Gastroesophageal sphincter (tissue), 4 donors: Measurements from ENCODE around the gene TUSC2. TPM values are rescaled to one million over a fixed set of nuclear protein-coding genes. Genes with fewer than 3 reads are reported as not detected.
A peak's percentile ranks its signal among the peaks of the same experiment; 100 is the strongest.
"Not testable (repeated sequence)": the region's sequence is repeated elsewhere in the genome, so short reads cannot be mapped to it uniquely, and the experiment has no call there.

ENCODE experiments used
- ATAC-seq: fragments of 150-250 bp; one replicate; pipeline ENCODE4 v1.9.1; 2016; ENCODE audit warnings: mild to moderate bottlenecking, moderate library complexity
- H3K27ac ChIP-seq, 4 donors: fragments of 200-600 bp; sonication (generic) in 3 of 4; 1 replicate in 3 of 4; 2 replicates in 1 of 4; pipeline ENCODE4 v1.5.1; 2016 to 2019
- H3K27me3 ChIP-seq: fragments of 200-600 bp; sonication (generic); one replicate; pipeline ENCODE4 v1.5.1; 2019
- H3K36me3 ChIP-seq, 2 donors: fragments of 200-600 bp; sonication (generic); one replicate each; pipeline ENCODE4 v1.5.1; 2019; ENCODE audit warnings: control low read depth in 1 of 2
- H3K4me1 ChIP-seq, 3 donors: fragments of 200-600 bp; sonication (generic); 1 replicate in 2 of 3; 2 replicates in 1 of 3; pipeline ENCODE4 v1.5.1; 2016 to 2019; ENCODE audit warnings: control low read depth in 2 of 3
- H3K4me3 ChIP-seq, 2 donors: fragments of 200-600 bp; sonication (generic); one replicate each; pipeline ENCODE4 v1.5.1; 2019; ENCODE audit warnings: mild to moderate bottlenecking in 1 of 2, moderate library complexity in 1 of 2
- H3K9me3 ChIP-seq, 3 donors: fragments of 200-600 bp; sonication (generic); one replicate each; pipeline ENCODE4 v1.5.1; 2017 to 2019; ENCODE audit warnings: control low read depth in 2 of 3
- CTCF ChIP-seq, 4 experiments: fragments of 200-600 bp in 2 of 4; fragments of 450-650 bp in 2 of 4; sonication (generic) in 1 of 4; IDR thresholded peaks; one replicate each; pipeline ENCODE4 v1.5.1; 2017 to 2019; ENCODE audit warnings: antibody characterized with exemption in 4 of 4, mild to moderate bottlenecking in 2 of 4, moderate library complexity in 2 of 4
- EP300 ChIP-seq: sonication (generic); formaldehyde crosslinking; IDR thresholded peaks from one replicate; pipeline ENCODE4 v1.6.1; 2017; ENCODE audit warnings: antibody characterized with exemption, mild to moderate bottlenecking
- POLR2A ChIP-seq, 2 donors: fragments of 450-650 bp; IDR thresholded peaks; one replicate each; pipeline ENCODE4 v1.6.1; 2017; ENCODE audit warnings: antibody characterized with exemption in 2 of 2, mild to moderate bottlenecking in 2 of 2, moderate library complexity in 1 of 2
- POLR2AphosphoS5 ChIP-seq: sonication (generic); formaldehyde crosslinking; IDR thresholded peaks from one replicate; pipeline ENCODE4 v1.6.1; 2017; ENCODE audit warnings: antibody characterized with exemption
- WGBS, 2 donors: methylation state at CpG; one replicate each; pipeline ENCODE4 v1.1.5; 2018; ENCODE audit warnings: low coverage in 1 of 2; 5-methylcytosine and 5-hydroxymethylcytosine counted together
- total RNA-seq, 4 donors: library from RNA; depleted of rRNA; stranded (reverse); fragments of >200 nt; gene quantifications; one replicate each; pipeline ENCODE4 v1.1.0, GENCODE V29; 2016

Gene TUSC2
- total RNA-seq, 4 donors from 2014 or later: 23.8 to 36.2 (median 31.3) TPM

- Histone ChIP-seq H3K36me3 (peaks cover 0 to 54% of the 10 kb centered on the region in 2 donors), H3K27ac (peak overlapping the region in 3 of 4 donors; percentile 7 to 24 (median 14)), H3K27me3 (no peaks in the 10 kb centered on the region), H3K4me1 (peaks cover 0 to 48% (median 29%) of the 10 kb centered on the region in 3 donors), H3K4me3 (no peak overlapping the region), H3K9me3 (no peaks in the 10 kb centered on the region)
- no peak for ATAC-seq
- no peak for TF ChIP-seq EP300
- WGBS, 2 donors: 59 to 60% methylated on average over 2 of the region's 9 CpGs
Measured at GRCh38 chr3:50316657-50317242, 11.3 kb downstream of the TUSC2 start.

GRCh38 chr3:50314816-50315215 lies 13.2 kb downstream of the TUSC2 start:
- ATAC-seq: peak; percentile 20
- 96% methylated on average over 4 of the region's 4 CpGs; no CpG with 5 or more reads in 1 of the 2 donors for WGBS, 2 donors
- H3K27ac ChIP-seq: peak overlapping the region in 2 of 4 donors; percentile 11 to 35

GRCh38 chr3:50314342-50314741 lies 13.7 kb downstream of the TUSC2 start:
- TF ChIP-seq EP300 (no peak), CTCF (IDR thresholded peaks at IDR 0.05) (no peak), POLR2AphosphoS5 (no peak), POLR2A (IDR thresholded peaks at IDR 0.05) (no peak)
- Histone ChIP-seq H3K27ac (peak overlapping the region in 2 of 4 donors; percentile 11 to 35), H3K36me3 (peaks cover 0 to 53% of the 10 kb centered on the region in 2 donors), H3K9me3 (no peaks in the 10 kb centered on the region), H3K4me1 (peaks cover 0 to 31% (median 15%) of the 10 kb centered on the region in 3 donors), H3K27me3 (no peaks in the 10 kb centered on the region), H3K4me3 (no peak overlapping the region)
- 83 to 88% methylated on average over 1 to 2 of the region's 3 CpGs for WGBS, 2 donors
- no peak for ATAC-seq

More at GRCh38 chr3:50314816-50315215, 13.2 kb downstream of the TUSC2 start:
- Histone ChIP-seq H3K9me3 (no peaks in the 10 kb centered on the region), H3K27me3 (no peaks in the 10 kb centered on the region), H3K4me3 (no peak overlapping the region), H3K4me1 (peaks cover 0 to 35% (median 19%) of the 10 kb centered on the region in 3 donors), H3K36me3 (peaks cover 0 to 53% of the 10 kb centered on the region in 2 donors)
- TF ChIP-seq CTCF (IDR thresholded peaks at IDR 0.05): no peak
- TF ChIP-seq POLR2AphosphoS5: no peak
- no peak for TF ChIP-seq POLR2A (IDR thresholded peaks at IDR 0.05)
- TF ChIP-seq EP300: no peak

GRCh38 chr3:50312041-50312440 lies 16.0 kb downstream of the TUSC2 start:
- not testable (repeated sequence) for ATAC-seq, H3K9me3 ChIP-seq, H3K4me1 ChIP-seq, H3K4me3 ChIP-seq, H3K27me3 ChIP-seq, H3K27ac ChIP-seq
- peaks cover 0 to 30% of the 10 kb centered on the region in 2 donors for H3K36me3 ChIP-seq
- no CpG with 5 or more reads among the region's 32 CpGs for WGBS, 2 donors

- Histone ChIP-seq H3K27ac (no peak overlapping the region), H3K9me3 (no peaks in the 10 kb centered on the region), H3K4me1 (peaks cover 0 to 37% (median 19%) of the 10 kb centered on the region in 3 donors), H3K36me3 (peaks cover 0 to 3% of the 10 kb centered on the region in 2 donors), H3K27me3 (no peaks in the 10 kb centered on the region), H3K4me3 (no peak overlapping the region)
- no peak for ATAC-seq
- no peak for TF ChIP-seq CTCF (IDR thresholded peaks at IDR 0.05)
- no peak for TF ChIP-seq EP300
- TF ChIP-seq POLR2A (IDR thresholded peaks at IDR 0.05): no peak
- no peak for TF ChIP-seq POLR2AphosphoS5
Measured at GRCh38 chr3:50304601-50305000, 23.4 kb downstream of the TUSC2 start.
